NCI-H774 (cell line): ENCODE results near the gene KCNJ11.
A peak's percentile ranks its signal among the peaks of the same experiment; 100 is the strongest.

Experiments
- DNase-seq: peaks from one replicate; lab custom pipeline; 2025; lab: John Stamatoyannopoulos, UW

Gene KCNJ11

GRCh38 chr11:17408641-17409040 lies 20.2 kb upstream of the KCNJ11 start:
- DNase-seq: peak; percentile 29

- no peak for DNase-seq
Measured at GRCh38 chr11:17408026-17408425, 19.6 kb upstream of the KCNJ11 start.

GRCh38 chr11:17407575-17407974 lies 19.1 kb upstream of the KCNJ11 start:
- no peak for DNase-seq

GRCh38 chr11:17406818-17407149 lies 18.3 kb upstream of the KCNJ11 start:
- DNase-seq: no peak

GRCh38 chr11:17406082-17406817 lies 17.8 kb upstream of the KCNJ11 start:
- DNase-seq: no peak

GRCh38 chr11:17405232-17406005 lies 17.0 kb upstream of the KCNJ11 start:
- DNase-seq: peak; percentile 41

- DNase-seq: no peak
Measured at GRCh38 chr11:17403980-17404759, 15.7 kb upstream of the KCNJ11 start.

GRCh38 chr11:17402486-17402885 lies 14.0 kb upstream of the KCNJ11 start:
- no peak for DNase-seq

- no peak for DNase-seq
Measured at GRCh38 chr11:17401841-17402240, 13.4 kb upstream of the KCNJ11 start.

GRCh38 chr11:17401316-17401715 lies 12.9 kb upstream of the KCNJ11 start:
- DNase-seq: no peak

- no peak for DNase-seq
Measured at GRCh38 chr11:17400048-17400775, 11.8 kb upstream of the KCNJ11 start.

- DNase-seq: no peak
Measured at GRCh38 chr11:17399236-17399635, 10.8 kb upstream of the KCNJ11 start.

- DNase-seq: no peak
Measured at GRCh38 chr11:17397311-17398002, 9.0 kb upstream of the KCNJ11 start.

- no peak for DNase-seq
Measured at GRCh38 chr11:17396598-17397310, 8.3 kb upstream of the KCNJ11 start.

- no peak for DNase-seq
Measured at GRCh38 chr11:17395978-17396377, 7.5 kb upstream of the KCNJ11 start.

GRCh38 chr11:17395554-17395961 lies 7.1 kb upstream of the KCNJ11 start:
- no peak for DNase-seq

- DNase-seq: no peak
Measured at GRCh38 chr11:17394743-17395390, 6.4 kb upstream of the KCNJ11 start.

- DNase-seq: no peak
Measured at GRCh38 chr11:17393472-17393871, 5.0 kb upstream of the KCNJ11 start.

GRCh38 chr11:17392872-17393271 lies 4.4 kb upstream of the KCNJ11 start:
- DNase-seq: no peak
